HepG2 (cell line): Measurements from ENCODE around the gene LPXN. TPM values are rescaled to one million over a fixed set of nuclear protein-coding genes. Genes with fewer than 3 reads are reported as not detected.

Source experiments
- ATAC-seq: fragments of 200-7000 bp; cut with Tn5 transposase; 3 replicates; pipeline ENCODE4 v1.9.1; 2020; ENCODE audit warnings: mild to moderate bottlenecking, moderate library complexity
- BruUV-seq: library from RNA; stranded (reverse); fragments of 400-500 nt; replicated peaks from 2 replicates; lab custom pipeline; 2021; lab: Mats Ljungman, UMichigan
- CTCF ChIA-PET: fragments of 300-600 bp; formaldehyde crosslinking; extraction: SDS; loops from one replicate; lab custom pipeline; 2021; ENCODE audit warnings: low total read pairs, inconsistent platforms, low intra/inter-chr PET ratio; lab: Yijun Ruan, JAX
- POLR2A ChIA-PET: fragments of 350-600 bp; sonication (Branson Sonifier 250); formaldehyde crosslinking; loops from one replicate; lab custom pipeline; 2020; ENCODE audit warnings: antibody characterized with exemption, inconsistent platforms; lab: Yijun Ruan, JAX
- DNase-seq: peaks from one replicate; pipeline ENCODE4 v3.0.0-alpha.2; 2015; ENCODE audit warnings: low spot score
- FAIRE-seq: peaks from 3 replicates; lab custom pipeline; 2011; peaks lifted over from hg19 to GRCh38; lab: Jason Lieb, UNC
- H2AFZ ChIP-seq: one replicate; pipeline ENCODE4 v1.6.1; 2011; ENCODE audit warnings: low read length, inconsistent platforms
- H3K27ac ChIP-seq: fragments of 300-600 bp; 3 replicates; pipeline ENCODE4 v1.8.0; 2011; ENCODE audit warnings: mixed run types, mild to moderate bottlenecking, mixed read lengths, low read length, inconsistent platforms; ENCODE audit not compliant: insufficient read depth; ENCODE audit errors: extremely low read length
- H3K27me3 ChIP-seq, 2 experiments: fragments of 200-600 bp in 1 of 2; 2 replicates in 1 of 2; 3 replicates in 1 of 2; pipeline versions ENCODE4 v1.6.0 to v1.8.0; 2011; ENCODE audit warnings: low read length in 2 of 2, mild to moderate bottlenecking in 2 of 2, moderate library complexity in 2 of 2, inconsistent platforms in 1 of 2; ENCODE audit not compliant: insufficient read depth in 2 of 2, control insufficient read depth in 1 of 2
- H3K36me3 ChIP-seq, 2 experiments: fragments of 200-600 bp in 1 of 2; replicated peaks in 1 of 2; 2 replicates in 1 of 2; 3 replicates in 1 of 2; pipeline versions ENCODE4 v1.5.1 to v1.8.0; 2011; ENCODE audit warnings: low read length in 2 of 2, inconsistent platforms in 1 of 2; ENCODE audit not compliant: insufficient read depth in 2 of 2, control insufficient read depth in 1 of 2
- H3K4me1 ChIP-seq: 2 replicates; pipeline ENCODE4 v1.5.1; 2012; ENCODE audit warnings: low read length, inconsistent platforms; ENCODE audit not compliant: insufficient read depth
- H3K4me2 ChIP-seq: 2 replicates; pipeline ENCODE4 v1.6.0; 2011; ENCODE audit warnings: low read depth, low read length, inconsistent platforms
- H3K4me3 ChIP-seq, 3 experiments: fragments of 200-600 bp in 1 of 3; sonication (generic), shearing (Covaris generic) in 1 of 3; replicated peaks in 1 of 3; 2 replicates each; pipeline ENCODE4 v1.5.1; 2011 to 2016; ENCODE audit warnings: low read length in 3 of 3, inconsistent platforms in 2 of 3, low read depth in 2 of 3, mild to moderate bottlenecking in 2 of 3, control low read depth in 1 of 3, mixed read lengths in 1 of 3; ENCODE audit not compliant: insufficient read depth in 1 of 3
- H3K79me2 ChIP-seq: one replicate; pipeline ENCODE4 v1.6.1; 2011; ENCODE audit warnings: low read length, inconsistent platforms; ENCODE audit not compliant: insufficient read depth
- H3K9ac ChIP-seq: 2 replicates; pipeline ENCODE4 v1.6.0; 2011; ENCODE audit warnings: mild to moderate bottlenecking, low read depth, low read length, inconsistent platforms; ENCODE audit not compliant: insufficient read depth
- H3K9me3 ChIP-seq: 2 replicates; pipeline ENCODE4 v1.5.1; 2012; ENCODE audit warnings: mild to moderate bottlenecking, low read length
- H4K20me1 ChIP-seq: 2 replicates; pipeline ENCODE4 v1.6.0; 2011; ENCODE audit warnings: inconsistent platforms, mild to moderate bottlenecking, low read length, moderate library complexity; ENCODE audit not compliant: insufficient read depth
- CTCF ChIP-seq: sonication (generic); formaldehyde crosslinking; IDR thresholded peaks from 2 replicates; pipeline ENCODE4 v1.5.0; 2020; ENCODE audit warnings: mild to moderate bottlenecking, missing genetic modification reagents, moderate library complexity
- E2F1 ChIP-seq: sonication (generic); formaldehyde crosslinking; IDR thresholded peaks from 2 replicates; pipeline ENCODE4 v1.5.0; 2020; ENCODE audit warnings: missing genetic modification reagents
- NFIC ChIP-seq: IDR thresholded peaks from 2 replicates; pipeline ENCODE4 v1.6.1; 2012; ENCODE audit warnings: mild to moderate bottlenecking, low read length, inconsistent platforms
- NFKBIZ ChIP-seq: IDR thresholded peaks from 2 replicates; pipeline ENCODE4 v1.6.1; 2018; ENCODE audit warnings: missing genetic modification reagents, missing compliant biosample characterization
- SMYD3 ChIP-seq: sonication (generic); formaldehyde crosslinking; IDR thresholded peaks from 2 replicates; pipeline ENCODE4 v1.8.1; 2023; ENCODE audit warnings: mild to moderate bottlenecking, missing genetic modification reagents
- STAG1 ChIP-seq: sonication (generic); formaldehyde crosslinking; IDR thresholded peaks from 2 replicates; pipeline ENCODE4 v1.4.0; 2020; ENCODE audit warnings: missing genetic modification reagents
- ZNF142 ChIP-seq: sonication (generic); formaldehyde crosslinking; IDR thresholded peaks from 2 replicates; pipeline ENCODE4 v1.4.0; 2020; ENCODE audit warnings: missing genetic modification reagents
- ZNF446 ChIP-seq: sonication (generic); formaldehyde crosslinking; IDR thresholded peaks from 2 replicates; pipeline ENCODE4 v1.5.0; 2020; ENCODE audit warnings: mild to moderate bottlenecking, missing genetic modification reagents
- ZNF788 ChIP-seq: sonication (generic); formaldehyde crosslinking; IDR thresholded peaks from 2 replicates; pipeline ENCODE4 v1.5.0; 2020; ENCODE audit warnings: mild to moderate bottlenecking, missing genetic modification reagents, borderline replicate concordance
- WGBS: methylation state at CpG from one replicate; pipeline ENCODE4 v1.1.6; 2017; ENCODE audit warnings: low lambda C conversion rate; 5-methylcytosine and 5-hydroxymethylcytosine counted together
- in situ Hi-C: cut with HindIII; loops from 2 replicates; pipeline ENCODE4 v1.10.0; 2017; ENCODE audit warnings: low pct_unique_long_range_greater_than_20kb; ENCODE audit not compliant: extremely low pct_ligation_motif_present
- intact Hi-C: fragments of 100-400 bp; cut with micrococcal nuclease; formaldehyde crosslinking; loops from one replicate; pipeline ENCODE4 v1.10.0; 2022; ENCODE audit not compliant: unreplicated experiment
- polyA plus RNA-seq, 8 experiments: library from polyadenylated mRNA; depleted of rRNA in 3 of 8; stranded (reverse) in 7 of 8; unstranded in 1 of 8; fragments of >200 nt; fragmentation: Illumina TruSeq in 4 of 8; extraction: Trizol in 4 of 8; gene quantifications; 2 replicates each; pipeline versions ENCODE4 v1.2.1 to v1.2.3, GENCODE V29; 2011 to 2016; ENCODE audit warnings: low read depth in 4 of 8, missing spikeins in 1 of 8, mixed read lengths in 1 of 8; ENCODE audit not compliant: insufficient read depth in 1 of 8
- total RNA-seq, 5 experiments: library from RNA; depleted of rRNA; stranded (reverse); fragments of >200 nt; fragmentation: Illumina TruSeq; extraction: Trizol; gene quantifications; 2 replicates each; pipeline ENCODE4 v1.2.3, GENCODE V29; 2016; ENCODE audit warnings: low read depth in 1 of 5

The LPXN gene
- total and polyA plus RNA-seq, 2 of the 13 experiments (the other 11 are each of a cell fraction or from before 2014, with no cell fraction given), result 1.7 to 3.5 TPM

GRCh38 chr11:58617976-58618557 is 42.4 kb upstream of the LPXN start:
- ATAC-seq (peak; percentile 96), DNase-seq (peak; percentile 21), FAIRE-seq (no peak)
- Histone ChIP-seq H3K27ac (no peak overlapping the region), H3K4me2 (no peak overlapping the region), H3K4me3 (no peak overlapping the region), H3K79me2 (no peaks in the 10 kb centered on the region), H3K9me3 (no peaks in the 10 kb centered on the region), H3K27me3 (no peaks in the 10 kb centered on the region), H3K36me3 (peaks cover 18 to 88% of the 10 kb centered on the region in 2 experiments), H3K9ac (no peak overlapping the region), H3K4me1 (no peaks in the 10 kb centered on the region), H2AFZ (no peak overlapping the region), H4K20me1 (no peaks in the 10 kb centered on the region)
- intact Hi-C loops, result loop anchor here (1.0 kb wide), 1 partner anchor 41 kb away; no protein-coding TSS in a partner anchor
- BruUV-seq, result no TSS peak
- TF ChIP-seq NFKBIZ (CRISPR knock-in tag) (no peak), NFIC (no peak), STAG1 (CRISPR knock-in tag) (peak; percentile 40), CTCF (CRISPR knock-in tag) (peak; percentile 42)
- whole genome bisulfite sequencing, result 92% methylated on average over 4 of the region's 4 CpGs
- POLR2A ChIA-PET, result no interaction called here
- CTCF ChIA-PET, result no interaction called here
- in situ Hi-C loops, result no loop called here

GRCh38 chr11:58616594-58616993 is 40.9 kb upstream of the LPXN start:
- no peak overlapping the region for H3K4me3 ChIP-seq
- intact Hi-C loops, result no loop called here
- ChIA-PET POLR2A (no interaction called here), CTCF (no interaction called here)
- ATAC-seq, result no peak
- H3K36me3 ChIP-seq, result peaks cover 22 to 88% of the 10 kb centered on the region in 2 experiments
- no peaks in the 10 kb centered on the region for H4K20me1 ChIP-seq
- H3K9ac ChIP-seq, result no peak overlapping the region
- no peak overlapping the region for H3K4me2 ChIP-seq
- no peak overlapping the region for H2AFZ ChIP-seq
- H3K4me1 ChIP-seq, result no peaks in the 10 kb centered on the region
- BruUV-seq, result no TSS peak
- no peaks in the 10 kb centered on the region for H3K27me3 ChIP-seq
- no peak for FAIRE-seq
- in situ Hi-C loops, result no loop called here
- H3K27ac ChIP-seq, result no peak overlapping the region
- no peak for DNase-seq
- no peaks in the 10 kb centered on the region for H3K9me3 ChIP-seq
- no peaks in the 10 kb centered on the region for H3K79me2 ChIP-seq
- 91% methylated on average over 4 of the region's 4 CpGs for WGBS
- TF ChIP-seq E2F1 (CRISPR knock-in tag) (no peak), STAG1 (CRISPR knock-in tag) (no peak), ZNF788 (no peak), ZNF446 (CRISPR knock-in tag) (no peak), SMYD3 (CRISPR knock-in tag) (no peak), ZNF142 (CRISPR knock-in tag) (no peak)
